ENCODE data around the gene PARD6G.
"Not testable (repeated sequence)": the region's sequence is repeated elsewhere in the genome, so short reads cannot be mapped to it uniquely, and the experiment has no call there.

Gene PARD6G, protein sequence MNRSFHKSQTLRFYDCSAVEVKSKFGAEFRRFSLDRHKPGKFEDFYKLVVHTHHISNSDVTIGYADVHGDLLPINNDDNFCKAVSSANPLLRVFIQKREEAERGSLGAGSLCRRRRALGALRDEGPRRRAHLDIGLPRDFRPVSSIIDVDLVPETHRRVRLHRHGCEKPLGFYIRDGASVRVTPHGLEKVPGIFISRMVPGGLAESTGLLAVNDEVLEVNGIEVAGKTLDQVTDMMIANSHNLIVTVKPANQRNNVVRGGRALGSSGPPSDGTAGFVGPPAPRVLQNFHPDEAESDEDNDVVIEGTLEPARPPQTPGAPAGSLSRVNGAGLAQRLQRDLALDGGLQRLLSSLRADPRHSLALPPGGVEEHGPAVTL

DNA sequence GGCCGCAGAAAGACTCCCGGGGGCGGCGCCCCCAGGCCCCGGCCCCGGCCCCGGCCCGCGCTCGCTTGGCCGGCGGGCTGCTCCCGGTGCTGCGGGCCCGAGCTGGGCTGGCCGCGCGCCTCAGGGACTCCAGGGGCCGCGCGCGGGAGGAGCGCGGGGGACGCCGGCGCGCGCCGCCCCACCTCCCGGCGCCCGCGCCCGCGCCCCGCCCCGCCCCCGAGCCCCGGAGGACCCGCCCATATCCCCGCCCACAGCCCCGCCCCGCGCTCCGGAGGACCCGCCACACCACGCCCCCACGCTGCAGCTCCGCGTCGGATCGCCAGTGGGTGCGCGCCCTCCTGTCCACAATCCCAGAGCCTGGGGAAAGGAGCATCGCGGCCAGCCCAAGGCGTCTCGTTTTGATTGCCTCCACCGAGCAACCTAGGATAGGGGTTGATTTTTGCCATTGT is at the start of gene PARD6G:
Gene PARD6G (minus strand): TSS at position 122 of the 449 bp plus-strand sequence. CDS start 166 bp downstream, outside the sequence.
- peak; percentile 67 for DNase-seq (ENCODE audit: extremely low spot score, insufficient read length, low read depth)
- no peak for FAIRE-seq

DNA sequence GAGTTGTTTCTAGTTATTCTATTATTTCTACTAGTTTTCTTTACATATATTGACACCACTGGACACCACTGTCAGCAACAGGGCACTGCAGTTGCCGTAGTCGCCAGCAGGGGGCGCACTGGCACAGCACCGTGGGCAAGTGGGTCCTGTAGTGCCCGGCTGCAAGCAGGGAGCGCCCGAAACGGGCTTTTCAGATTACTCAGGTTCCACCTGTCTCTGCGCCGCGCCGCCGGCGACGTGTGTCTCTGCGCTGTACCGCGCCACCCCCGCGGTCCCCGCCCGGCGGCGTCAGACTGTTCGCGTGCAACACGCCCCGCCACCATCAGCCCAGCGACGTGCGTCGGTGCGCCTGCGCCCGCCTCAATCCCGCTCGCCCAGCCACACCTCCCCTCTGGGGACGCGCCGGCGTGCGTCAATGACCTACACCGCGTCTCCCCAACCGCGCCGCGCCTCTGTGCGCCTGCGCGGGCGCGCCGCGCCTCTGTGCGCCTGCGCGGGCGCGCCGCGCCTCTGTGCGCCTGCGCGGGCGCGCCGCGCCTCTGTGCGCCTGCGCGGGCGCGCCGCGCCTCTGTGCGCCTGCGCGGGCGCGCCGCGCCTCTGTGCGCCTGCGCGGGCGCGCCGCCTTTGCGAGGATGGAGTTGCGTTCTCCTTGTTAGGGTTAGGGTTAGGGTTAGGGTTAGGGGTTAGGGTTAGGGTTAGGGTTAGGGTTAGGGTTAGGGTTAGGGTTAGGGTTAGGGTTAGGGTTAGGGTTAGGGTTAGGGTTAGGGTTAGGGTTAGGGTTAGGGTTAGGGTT is 15.1 kb upstream of the PARD6G start:
- not testable (repeated sequence) for DNase-seq (ENCODE audit: extremely low spot score, insufficient read length, low read depth); FAIRE-seq

DNA sequence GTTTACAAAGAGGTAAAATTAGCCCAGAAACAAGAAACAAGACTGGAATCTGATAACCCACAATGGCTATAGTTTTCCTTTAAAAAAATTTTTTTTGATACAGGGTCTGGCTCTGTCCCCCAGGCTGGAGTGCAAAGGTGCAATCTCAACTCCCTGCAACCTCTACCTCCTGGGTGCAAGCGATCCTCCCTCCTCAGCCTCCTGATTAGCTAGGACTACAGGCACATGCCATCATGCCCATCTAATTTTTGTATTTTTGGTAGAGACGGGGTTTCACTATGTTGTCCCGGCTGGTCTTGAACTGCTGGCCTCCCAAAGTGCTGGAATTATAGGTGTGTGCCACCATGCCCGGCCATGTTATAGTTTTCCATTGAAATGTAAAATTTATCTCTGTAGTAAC is 12.3 kb upstream of the PARD6G start:
- DNase-seq (ENCODE audit: extremely low spot score, insufficient read length, low read depth) (no peak), FAIRE-seq (no peak)

DNA sequence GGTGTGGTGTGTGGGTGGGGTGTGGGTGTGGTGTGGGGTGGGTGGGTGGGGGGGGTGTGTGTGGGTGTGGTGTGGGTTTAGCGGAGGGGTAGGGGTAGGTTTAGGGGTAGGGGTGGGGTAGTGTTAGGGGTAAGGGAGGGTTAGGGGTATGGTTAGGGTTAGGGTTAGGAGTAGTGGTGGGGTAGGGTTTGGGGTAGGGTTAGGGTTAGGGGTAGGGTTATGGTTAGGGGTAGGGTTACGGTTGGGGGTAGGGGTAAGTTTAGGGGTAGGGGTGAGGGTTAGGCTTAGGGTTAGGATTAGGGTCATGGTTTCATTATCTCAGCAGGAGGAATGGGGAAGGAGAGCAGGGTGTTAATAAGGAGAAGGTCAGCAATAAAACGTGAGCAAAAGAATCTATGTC is 11.3 kb upstream of the PARD6G start:
- FAIRE-seq, result no peak

DNA sequence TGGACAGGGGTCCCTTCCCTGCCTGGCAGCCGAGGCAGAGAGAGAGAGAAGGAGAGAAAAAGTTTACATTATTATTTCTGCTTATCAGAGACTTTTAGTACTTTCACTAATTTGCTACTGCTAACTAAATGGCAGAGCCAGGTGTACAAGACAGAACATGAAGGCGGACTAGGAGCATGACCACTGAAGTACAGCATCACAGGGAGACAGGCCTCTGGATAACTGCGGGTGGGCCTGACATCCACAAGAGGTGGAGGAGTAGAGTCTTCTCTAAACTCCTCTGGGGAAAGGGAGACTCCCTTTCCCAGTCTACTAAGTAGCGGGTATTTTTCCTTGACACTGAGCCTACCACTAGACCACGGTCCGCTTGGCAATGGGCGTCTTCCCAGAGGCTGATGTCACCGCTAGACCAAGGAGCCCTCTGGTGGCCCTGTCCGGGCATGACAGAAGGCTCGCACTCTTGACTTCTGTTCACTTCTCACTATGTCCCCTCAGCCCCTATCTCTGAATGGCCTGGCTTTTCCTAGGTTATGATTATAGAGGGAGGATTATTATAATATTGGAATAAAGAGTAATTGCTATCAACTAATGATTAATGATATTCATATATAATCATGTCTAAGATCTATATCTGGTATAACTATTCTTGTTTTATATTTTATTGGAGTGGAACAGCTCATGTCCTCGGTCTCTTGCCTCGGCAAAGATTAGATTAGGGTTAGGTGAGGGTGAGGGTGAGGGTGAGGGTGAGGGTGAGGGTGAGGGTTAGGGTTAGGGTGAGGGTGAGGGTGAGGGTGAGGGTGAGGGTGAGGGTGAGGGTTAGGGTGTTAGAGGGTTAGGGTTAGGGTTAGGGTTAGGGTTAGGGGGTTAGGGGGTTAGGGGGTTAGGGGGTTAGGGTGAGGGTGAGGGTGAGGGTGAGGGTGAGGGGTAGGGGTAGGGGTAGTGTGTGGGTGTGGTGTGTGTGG is 10.5 kb upstream of the PARD6G start:
- FAIRE-seq, result peak; percentile 81
- not testable (repeated sequence) for DNase-seq (ENCODE audit: extremely low spot score, insufficient read length, low read depth)

More for the DNA sequence above, 11.3 kb upstream of the PARD6G start:
- DNase-seq (ENCODE audit: extremely low spot score, insufficient read length, low read depth), result no peak

DNA sequence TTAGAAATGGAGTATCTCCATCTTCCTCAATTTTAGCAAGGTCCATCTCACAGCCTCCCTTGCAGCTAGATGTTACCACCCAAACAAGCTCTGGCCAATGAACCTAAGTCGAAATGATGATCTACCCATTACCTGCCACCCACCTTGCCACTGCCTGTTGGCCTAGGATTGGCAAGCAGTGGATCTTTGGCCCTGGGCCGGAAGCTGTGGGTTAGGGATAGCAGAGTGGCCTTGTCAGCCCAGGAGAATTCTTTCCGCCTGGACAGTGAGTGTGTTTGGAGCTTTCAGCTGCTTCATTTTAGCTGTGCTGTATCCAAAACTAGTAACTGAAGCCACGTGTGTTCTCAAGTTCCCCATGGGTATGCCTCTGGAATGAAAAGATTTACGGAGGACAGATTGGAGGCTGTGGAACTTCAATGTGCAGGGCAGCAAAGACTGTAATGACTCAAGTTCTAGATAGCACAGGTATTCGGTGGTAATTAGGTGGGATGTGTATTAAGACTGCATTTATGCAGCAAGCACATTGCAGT is 7.7 kb upstream of the PARD6G start:
- no peak for FAIRE-seq
- no peak for DNase-seq (ENCODE audit: extremely low spot score, insufficient read length, low read depth)

DNA sequence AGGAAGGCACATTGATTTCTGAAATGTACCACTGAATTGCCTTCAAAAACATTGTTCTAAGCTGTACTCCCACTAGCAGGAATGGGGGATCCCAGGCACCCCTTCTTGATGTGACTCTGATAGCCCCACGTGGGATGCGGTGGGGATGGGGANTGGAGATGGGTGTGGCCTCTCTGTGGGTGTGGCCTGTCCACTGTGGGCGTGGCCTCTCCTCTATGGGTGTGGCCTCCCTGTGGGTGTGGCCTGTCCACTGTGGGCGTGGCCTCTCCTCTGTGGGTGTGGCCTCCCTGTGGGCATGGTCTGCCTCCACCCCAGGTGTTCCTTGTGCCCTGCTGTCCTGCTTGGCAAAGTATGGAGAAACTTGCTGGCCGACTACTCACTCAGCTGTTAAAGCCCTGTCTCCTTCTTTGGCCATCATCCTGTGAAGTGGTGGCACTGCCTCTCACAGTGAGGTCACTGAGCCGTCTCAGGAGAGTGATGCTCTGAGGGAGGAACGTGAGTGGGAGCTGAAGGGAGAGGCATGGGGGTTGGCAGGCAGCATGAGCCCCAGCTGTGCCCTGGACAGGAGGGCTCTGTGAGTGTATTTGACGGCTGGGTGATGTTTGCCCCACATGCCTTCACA is 6.7 kb upstream of the PARD6G start:
- FAIRE-seq (no peak), DNase-seq (ENCODE audit: extremely low spot score, insufficient read length, low read depth) (no peak)

DNA sequence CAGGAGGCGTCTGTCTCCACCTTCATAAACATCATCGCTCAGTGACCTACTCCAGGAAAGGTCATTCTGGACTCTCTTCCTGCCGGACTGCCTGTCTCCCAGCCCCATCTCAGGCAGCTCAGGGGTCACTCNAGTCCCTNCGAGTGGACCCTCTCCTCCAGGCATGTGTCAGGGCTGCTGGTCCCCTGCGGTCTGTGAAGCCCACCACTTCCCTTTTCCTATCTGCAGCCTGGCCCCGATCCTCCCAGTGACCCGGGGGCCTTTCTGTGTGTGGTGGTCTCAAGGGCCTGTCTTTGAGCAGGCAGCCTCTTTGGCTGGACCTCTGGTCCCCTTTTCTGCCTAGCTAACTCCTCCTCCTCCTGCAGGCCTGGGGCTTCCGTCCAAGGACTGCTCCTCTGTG is 5.9 kb upstream of the PARD6G start:
- FAIRE-seq (no peak), DNase-seq (ENCODE audit: extremely low spot score, insufficient read length, low read depth) (no peak)

DNA sequence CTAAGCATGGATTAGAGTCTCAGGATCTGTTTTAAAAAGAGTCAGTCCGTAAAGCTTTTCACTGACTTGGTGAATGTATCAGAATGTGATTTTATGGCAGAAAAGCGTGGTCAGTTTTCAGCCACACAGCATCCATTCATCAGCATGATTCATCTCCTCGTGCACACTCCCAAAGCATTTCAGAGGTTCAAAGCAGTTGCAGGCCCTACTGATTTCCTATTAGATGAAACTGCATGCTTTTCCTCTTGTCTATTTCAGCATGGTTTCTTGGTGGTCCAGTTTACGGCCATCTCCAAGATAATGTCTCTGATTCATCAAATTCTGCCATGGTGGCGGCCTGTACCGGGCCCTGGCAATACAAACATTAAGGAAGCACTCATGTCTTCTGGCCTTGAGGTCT is 4.8 kb upstream of the PARD6G start:
- DNase-seq (ENCODE audit: extremely low spot score, insufficient read length, low read depth) (no peak), FAIRE-seq (no peak)

DNA sequence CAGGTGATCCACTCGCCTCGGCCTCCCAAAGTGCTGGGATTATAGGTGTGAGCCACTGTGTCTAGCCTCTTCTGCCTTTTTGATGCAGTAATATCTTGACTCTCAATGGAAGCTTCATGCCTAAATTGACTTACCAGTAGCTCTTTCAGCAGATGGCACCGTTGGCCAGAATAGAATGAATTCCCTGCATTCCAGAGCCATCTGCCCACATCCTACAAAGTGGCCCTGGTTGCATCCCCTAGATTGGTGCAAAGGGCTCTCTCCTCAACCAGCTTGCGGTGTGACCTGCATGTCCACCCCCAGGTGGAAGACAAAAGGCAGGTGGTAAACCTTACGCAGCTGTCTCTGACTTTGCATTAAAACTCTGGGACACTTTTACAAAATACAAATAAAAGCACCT is 4.4 kb upstream of the PARD6G start:
- FAIRE-seq (no peak), DNase-seq (ENCODE audit: extremely low spot score, insufficient read length, low read depth) (no peak)

DNA sequence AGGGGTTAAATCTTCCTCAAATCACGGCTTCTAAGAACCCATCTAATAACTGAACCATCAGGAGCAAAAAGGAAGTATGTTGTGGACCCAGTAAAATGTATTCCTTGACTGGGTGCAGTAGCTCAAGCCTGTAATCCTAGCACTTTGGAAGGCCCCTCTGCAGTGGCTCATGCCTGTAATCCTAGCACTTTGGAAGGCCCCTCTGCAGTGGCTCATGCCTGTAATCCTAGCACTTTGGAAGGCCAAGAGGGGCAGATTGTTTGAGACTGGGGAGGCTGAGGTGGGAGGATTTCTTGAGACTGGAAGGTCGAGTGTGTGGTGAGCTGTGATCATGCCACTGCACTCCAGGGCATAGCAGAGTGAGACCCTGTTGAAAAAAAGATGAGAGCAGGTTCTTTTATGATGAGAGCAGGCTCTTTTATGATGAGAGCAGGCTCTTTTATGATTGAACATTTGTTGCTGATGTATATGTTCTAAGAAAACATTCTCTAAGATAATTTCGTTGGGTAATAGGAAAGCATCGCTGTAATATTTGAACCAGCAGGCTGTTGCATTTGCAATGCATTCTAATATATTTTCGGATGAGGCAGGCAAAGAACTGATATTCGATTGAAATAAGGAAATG is 3.5 kb upstream of the PARD6G start:
- no peak for DNase-seq (ENCODE audit: extremely low spot score, insufficient read length, low read depth)

DNA sequence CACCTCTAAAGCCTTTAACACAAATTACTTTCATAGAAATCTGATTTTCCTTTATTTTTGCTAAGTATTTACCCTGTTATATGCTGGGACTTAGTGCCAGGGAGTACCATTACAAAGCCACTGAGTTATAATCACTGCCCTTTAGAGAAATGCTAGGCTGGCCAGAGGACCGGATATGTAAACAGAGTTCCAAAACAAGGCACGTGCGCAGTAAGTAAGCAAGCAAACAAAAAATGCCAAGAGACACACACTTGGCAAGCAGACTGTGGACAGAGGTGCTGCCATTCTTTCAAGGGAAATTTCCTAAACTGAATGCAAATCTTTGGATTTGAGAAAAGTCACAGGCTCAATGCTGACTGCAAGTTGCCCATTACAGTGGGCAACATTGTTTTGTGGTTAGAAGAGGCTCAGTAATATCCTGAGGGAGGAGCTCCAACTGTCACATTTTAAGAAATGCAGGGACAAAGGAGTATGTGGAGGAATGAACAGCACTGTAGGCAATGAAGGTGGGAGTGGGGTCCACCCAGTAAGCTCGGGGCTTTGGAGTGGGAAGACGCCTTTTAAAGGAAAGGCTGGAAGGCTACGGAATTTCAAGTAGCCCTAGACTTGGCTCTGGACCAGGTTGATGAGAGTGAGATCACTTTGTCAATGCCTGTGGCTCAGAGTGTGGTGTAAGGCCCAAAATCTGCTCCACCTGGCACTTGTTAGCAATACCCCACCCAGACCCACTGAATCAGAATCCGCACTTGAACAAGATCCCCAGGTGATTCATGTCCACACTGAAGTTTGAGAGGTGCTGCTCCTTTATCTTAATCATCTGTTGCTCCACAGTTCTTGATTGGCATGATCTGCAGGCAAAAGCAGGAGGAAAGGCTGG is 2.1 kb upstream of the PARD6G start:
- DNase-seq (ENCODE audit: extremely low spot score, insufficient read length, low read depth), result no peak
- FAIRE-seq, result no peak

More for the DNA sequence above, 3.5 kb upstream of the PARD6G start:
- no peak for FAIRE-seq

DNA sequence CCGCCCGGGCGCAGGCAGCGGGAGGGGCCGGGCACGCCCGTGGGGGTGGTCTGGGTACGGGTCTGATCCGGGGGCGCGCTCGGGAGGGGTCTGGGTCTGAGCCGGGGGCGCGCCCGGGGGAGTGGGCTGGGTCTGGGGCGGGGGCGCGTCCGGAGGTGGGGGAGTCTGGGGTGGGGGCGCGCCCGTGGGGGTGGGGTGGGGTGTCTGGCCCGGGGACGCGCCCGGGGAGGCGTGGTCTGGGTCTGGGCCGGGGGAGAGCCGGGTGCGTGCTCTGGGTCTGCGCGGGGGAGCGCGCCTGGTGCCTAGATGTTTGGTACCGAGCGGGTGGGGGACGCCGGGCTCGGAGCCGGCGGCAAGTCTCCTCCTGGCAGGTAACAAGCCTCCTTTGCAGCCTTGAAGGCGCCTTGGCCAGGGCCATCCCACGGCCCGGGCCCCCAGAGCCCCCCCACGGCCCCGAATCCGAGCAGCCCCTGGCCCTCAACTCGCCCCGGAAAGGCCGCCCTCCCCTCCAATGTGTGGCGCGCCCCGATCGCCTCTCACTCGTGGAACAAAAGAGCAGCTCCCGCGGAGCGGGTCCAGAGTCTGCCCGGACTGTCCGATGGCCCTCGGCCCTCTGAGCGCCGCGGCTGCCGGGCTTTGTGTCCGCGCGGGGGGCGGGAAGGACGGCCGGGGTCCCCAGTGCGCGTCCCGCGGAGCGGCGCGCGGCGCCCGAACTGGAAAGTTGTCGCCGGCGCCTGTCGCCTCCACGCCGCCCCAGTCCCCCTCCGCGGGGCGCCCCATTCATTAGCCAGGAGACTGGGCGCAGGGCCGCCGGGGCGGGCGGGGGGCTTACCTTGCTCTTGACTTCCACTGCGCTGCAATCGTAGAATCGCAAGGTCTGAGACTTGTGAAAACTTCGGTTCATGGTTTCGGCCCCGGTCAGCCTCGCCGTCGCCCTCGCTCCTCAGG is 595 bp downstream of the PARD6G start:
- DNase-seq (ENCODE audit: extremely low spot score, insufficient read length, low read depth) (no peak), FAIRE-seq (no peak)

DNA sequence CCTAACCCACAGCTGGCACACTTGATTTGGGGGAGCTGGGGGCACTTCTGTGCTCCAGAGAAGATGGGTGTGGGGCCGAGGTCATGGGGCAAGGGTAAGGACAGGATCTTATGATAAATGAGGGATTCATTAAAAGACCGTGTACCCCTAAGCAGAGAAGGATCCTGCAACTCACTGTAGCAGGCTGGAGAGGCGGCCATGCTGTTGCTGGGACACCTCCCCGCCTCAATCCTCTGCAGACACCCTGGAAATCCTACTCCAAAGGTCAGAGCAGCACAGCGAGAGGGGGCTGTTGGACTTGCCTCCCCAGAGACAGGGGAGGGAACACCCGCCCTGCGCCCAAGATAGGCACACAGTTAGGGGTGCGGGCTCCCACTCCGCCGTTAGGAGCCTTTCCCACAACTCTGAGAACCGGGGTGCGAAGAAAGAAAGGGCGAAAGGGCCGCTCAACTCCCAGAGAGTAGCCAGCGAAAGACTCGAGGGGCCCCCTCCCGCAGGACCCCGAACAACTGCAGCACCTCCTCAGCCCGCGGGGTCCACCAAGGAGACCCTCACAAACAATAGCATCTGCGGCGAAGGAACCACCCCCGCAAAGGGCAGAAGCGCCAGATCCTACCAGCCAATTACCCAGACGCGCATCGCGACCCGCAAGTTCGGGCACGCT is 1.4 kb downstream of the PARD6G start:
- DNase-seq (ENCODE audit: extremely low spot score, insufficient read length, low read depth), result no peak
- no peak for FAIRE-seq

DNA sequence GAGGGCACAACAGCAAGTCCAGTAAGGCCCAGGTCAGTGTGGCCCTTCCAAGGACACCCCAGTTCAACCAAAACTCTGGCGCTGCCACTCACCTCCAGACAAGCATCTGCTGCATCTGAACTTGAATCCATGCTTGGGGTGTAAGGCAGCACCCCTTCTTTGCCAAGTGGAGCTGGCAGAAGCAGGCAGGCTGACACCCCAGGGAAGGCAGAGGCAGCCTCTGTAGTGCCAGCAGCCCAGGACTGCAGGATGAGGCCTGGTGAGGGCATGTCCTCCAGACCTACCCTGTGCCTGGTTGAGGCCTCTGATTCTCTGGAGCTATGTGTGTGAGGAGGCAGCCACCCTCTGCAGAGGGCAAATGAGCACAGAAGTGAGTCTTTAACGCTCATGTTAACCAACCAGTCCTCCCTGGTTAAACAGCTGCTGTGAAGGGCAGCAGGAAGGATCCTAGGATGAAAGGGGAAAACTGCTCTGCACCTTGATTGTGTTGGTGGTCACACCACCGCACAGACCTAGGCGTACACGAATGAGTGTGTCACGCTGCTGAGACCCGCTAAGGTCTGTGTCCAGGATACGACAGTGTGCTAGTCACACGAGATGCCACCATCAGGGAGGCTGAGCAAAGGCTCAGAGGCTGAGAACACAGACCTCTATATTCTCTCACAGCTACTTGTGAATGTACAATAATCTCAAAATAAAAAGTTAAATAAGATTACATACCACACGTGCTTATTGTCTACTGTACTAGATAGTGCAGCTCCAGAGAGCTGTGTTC is 2.2 kb downstream of the PARD6G start:
- DNase-seq (ENCODE audit: extremely low spot score, insufficient read length, low read depth) (no peak), FAIRE-seq (no peak)

DNA sequence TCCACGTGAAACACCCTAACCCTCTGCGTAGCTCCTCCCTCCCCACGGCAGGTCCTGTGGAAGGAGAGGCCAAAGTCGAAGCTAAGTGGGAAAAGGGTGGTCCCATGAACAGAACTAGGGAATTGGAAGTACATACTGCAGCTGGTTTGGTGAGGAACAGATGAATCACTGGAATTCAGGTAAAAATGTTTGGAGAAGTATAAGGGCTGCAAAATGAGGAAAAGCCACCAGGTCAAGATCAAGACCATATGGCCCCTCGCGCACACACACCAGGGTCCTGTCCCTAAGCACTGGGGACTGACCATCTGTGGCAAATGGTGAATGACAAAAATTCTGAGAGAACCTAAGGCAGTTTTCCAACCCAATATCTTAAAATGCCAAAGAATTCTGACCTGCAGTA is 3.1 kb downstream of the PARD6G start:
- no peak for DNase-seq (ENCODE audit: extremely low spot score, insufficient read length, low read depth)
- no peak for FAIRE-seq

Measured in GM18507 (cell line).